BE2C (cell line): ENCODE data around the gene PRDM8.
A peak's percentile ranks its signal among the peaks of the same experiment; 100 is the strongest.

Experiments used
- DNase-seq: peaks from one replicate; pipeline ENCODE4 v3.0.0-alpha.2; 2020
- H3K27me3 ChIP-seq: fragments of 250-450 bp; sonication (Bioruptor Pico); 2 replicates; pipeline ENCODE4 v1.5.1; 2020; ENCODE audit warnings: mild to moderate bottlenecking
- H3K36me3 ChIP-seq: fragments of 250-450 bp; sonication (Bioruptor Pico); 2 replicates; pipeline ENCODE4 v1.5.1; 2020; ENCODE audit warnings: mild to moderate bottlenecking
- H3K4me1 ChIP-seq: fragments of 250-450 bp; sonication (Bioruptor Pico); 2 replicates; pipeline ENCODE4 v1.5.1; 2020
- H3K4me3 ChIP-seq: 2 replicates; pipeline ENCODE4 v1.5.1; 2011; ENCODE audit warnings: low read depth, low read length
- H3K9me3 ChIP-seq: fragments of 250-450 bp; sonication (Bioruptor Pico); 2 replicates; pipeline ENCODE4 v1.5.1; 2020
- CTCF ChIP-seq: IDR thresholded peaks from 2 replicates; pipeline ENCODE4 v1.5.1; 2012; ENCODE audit warnings: mild to moderate bottlenecking, low read depth, low read length

PRDM8 gene

DNA sequence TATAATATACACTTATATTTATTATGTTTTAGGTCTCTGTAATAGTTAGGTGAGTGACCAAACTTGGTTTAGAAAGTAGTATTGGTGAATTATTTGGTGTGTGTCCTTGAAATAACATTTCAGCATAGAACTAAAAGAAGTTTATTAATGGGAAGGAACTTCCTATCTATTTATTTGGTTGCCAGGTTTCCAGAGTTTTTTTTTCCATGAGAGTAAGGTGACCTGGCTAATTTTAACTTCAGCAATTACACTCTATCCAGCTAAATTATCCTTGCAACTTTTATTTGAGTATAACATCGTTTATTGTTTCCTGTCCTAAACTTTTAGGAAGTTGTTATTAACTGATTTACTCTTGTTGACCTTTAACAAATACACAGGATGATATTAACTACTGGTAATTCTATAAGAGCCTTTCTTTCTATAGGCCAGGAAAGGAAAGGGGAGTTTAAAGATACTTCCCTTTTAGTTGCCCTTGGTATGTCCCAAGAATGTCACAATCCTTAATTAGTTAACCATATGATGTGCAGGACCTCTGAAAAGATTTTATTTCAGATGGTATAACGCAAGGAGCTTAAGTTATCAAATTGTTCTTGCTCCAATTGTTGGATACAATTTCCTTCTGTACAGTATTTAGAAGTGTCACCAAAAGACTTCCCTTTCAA is 18.9 kb downstream of the PRDM8 start:
- TF ChIP-seq CTCF = no peak
- no peaks in the 10 kb centered on the region for H3K4me1 ChIP-seq
- H3K4me3 ChIP-seq = no peak overlapping the region
- no peaks in the 10 kb centered on the region for H3K9me3 ChIP-seq
- H3K27me3 ChIP-seq = peaks cover 28% of the 10 kb centered on the region
- no peaks in the 10 kb centered on the region for H3K36me3 ChIP-seq
- no peak for DNase-seq

- no peak for TF ChIP-seq CTCF
- Histone ChIP-seq H3K4me3 (no peak overlapping the region), H3K27me3 (peaks cover 28% of the 10 kb centered on the region), H3K36me3 (no peaks in the 10 kb centered on the region), H3K9me3 (no peaks in the 10 kb centered on the region), H3K4me1 (no peaks in the 10 kb centered on the region)
- peak; percentile 40 for DNase-seq
Measured at GRCh38 chr4:80219301-80220025, 22.2 kb downstream of the PRDM8 start.

GRCh38 chr4:80220711-80221110 is 23.4 kb downstream of the PRDM8 start:
- no peak for DNase-seq
- Histone ChIP-seq H3K4me1 (no peaks in the 10 kb centered on the region), H3K27me3 (peaks cover 33% of the 10 kb centered on the region), H3K4me3 (no peak overlapping the region), H3K36me3 (no peaks in the 10 kb centered on the region), H3K9me3 (no peaks in the 10 kb centered on the region)
- TF ChIP-seq CTCF = no peak

- no peak for DNase-seq
Measured at GRCh38 chr4:80221161-80221560, 23.9 kb downstream of the PRDM8 start.

DNA sequence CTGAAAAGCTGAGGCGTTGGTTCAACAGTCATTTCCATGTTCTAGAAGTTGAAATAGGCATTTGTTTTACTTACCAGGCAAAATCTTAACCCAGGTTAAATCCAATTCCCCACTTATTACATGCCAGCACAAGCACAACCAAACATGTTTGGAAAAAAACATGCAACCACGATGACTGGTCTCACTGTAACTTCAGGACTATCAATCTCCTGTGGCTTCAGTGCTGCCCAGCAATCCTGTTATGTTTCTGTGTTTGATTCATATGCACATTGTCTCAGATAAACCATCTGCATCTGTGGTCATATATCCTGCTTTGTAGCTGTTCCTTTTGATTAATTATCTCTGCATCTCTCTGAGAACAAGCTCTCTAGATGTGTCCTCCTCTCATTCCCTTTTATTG is 28.3 kb downstream of the PRDM8 start:
- no peak for DNase-seq
- Histone ChIP-seq H3K36me3 (no peaks in the 10 kb centered on the region), H3K4me3 (no peak overlapping the region), H3K4me1 (no peaks in the 10 kb centered on the region), H3K27me3 (peaks cover 8% of the 10 kb centered on the region; the same call in 1 of the 2 replicates), H3K9me3 (no peaks in the 10 kb centered on the region)
- TF ChIP-seq CTCF = no peak

More at GRCh38 chr4:80221161-80221560, 23.9 kb downstream of the PRDM8 start:
- Histone ChIP-seq H3K36me3 (no peaks in the 10 kb centered on the region), H3K4me1 (no peaks in the 10 kb centered on the region), H3K27me3 (peaks cover 33% of the 10 kb centered on the region), H3K9me3 (no peaks in the 10 kb centered on the region), H3K4me3 (no peak overlapping the region)
- TF ChIP-seq CTCF = 0 out of 2 replicates have a peak, but pooled peaks have one; percentile 27

- H3K4me1 ChIP-seq = no peaks in the 10 kb centered on the region
- TF ChIP-seq CTCF = no peak
- H3K9me3 ChIP-seq = no peaks in the 10 kb centered on the region
- H3K36me3 ChIP-seq = no peaks in the 10 kb centered on the region
- no peak overlapping the region for H3K4me3 ChIP-seq
- DNase-seq = no peak
- H3K27me3 ChIP-seq = peaks cover 8% of the 10 kb centered on the region
Measured at GRCh38 chr4:80226094-80226493, 28.8 kb downstream of the PRDM8 start.
